Measurements from ENCODE around the gene PROM2.

DNA sequence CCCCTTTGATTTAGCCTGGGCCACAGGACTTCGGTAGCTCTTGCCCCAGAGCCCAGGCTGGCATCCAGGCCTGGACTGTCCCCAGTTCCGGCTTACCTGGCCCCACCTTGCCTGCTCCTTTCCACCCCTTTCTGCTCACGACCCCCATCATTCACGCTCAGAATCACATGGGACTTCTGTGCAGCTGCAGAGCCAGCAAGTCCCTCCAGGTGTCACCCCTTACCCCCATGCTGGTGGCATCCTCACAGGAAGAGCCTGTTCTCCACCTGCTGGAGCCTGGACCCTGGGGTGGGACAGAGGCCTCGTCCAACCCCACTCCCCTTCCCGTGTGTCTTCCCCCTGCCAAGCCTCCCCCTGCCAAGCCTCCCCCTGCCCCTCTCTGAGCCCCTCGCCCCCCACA lies 15.0 kb downstream of the PROM2 start:
- TF ChIP-seq POLR2A (IDR thresholded peaks at IDR 0.05), result no peak
- TF ChIP-seq, protein P1, sequence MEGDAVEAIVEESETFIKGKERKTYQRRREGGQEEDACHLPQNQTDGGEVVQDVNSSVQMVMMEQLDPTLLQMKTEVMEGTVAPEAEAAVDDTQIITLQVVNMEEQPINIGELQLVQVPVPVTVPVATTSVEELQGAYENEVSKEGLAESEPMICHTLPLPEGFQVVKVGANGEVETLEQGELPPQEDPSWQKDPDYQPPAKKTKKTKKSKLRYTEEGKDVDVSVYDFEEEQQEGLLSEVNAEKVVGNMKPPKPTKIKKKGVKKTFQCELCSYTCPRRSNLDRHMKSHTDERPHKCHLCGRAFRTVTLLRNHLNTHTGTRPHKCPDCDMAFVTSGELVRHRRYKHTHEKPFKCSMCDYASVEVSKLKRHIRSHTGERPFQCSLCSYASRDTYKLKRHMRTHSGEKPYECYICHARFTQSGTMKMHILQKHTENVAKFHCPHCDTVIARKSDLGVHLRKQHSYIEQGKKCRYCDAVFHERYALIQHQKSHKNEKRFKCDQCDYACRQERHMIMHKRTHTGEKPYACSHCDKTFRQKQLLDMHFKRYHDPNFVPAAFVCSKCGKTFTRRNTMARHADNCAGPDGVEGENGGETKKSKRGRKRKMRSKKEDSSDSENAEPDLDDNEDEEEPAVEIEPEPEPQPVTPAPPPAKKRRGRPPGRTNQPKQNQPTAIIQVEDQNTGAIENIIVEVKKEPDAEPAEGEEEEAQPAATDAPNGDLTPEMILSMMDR (IDR thresholded peaks at IDR 0.05), result no peak
